ENCODE results near the gene TMEM220. TPM values are rescaled to one million over a fixed set of nuclear protein-coding genes. Genes with fewer than 3 reads are reported as not detected.
A peak's percentile ranks its signal among the peaks of the same experiment; 100 is the strongest.

TMEM220 gene
- total and polyA plus RNA-seq, 9 of the 15 experiments (the other 6 are each of a cell fraction or from before 2014, with no cell fraction given): not detected

DNA sequence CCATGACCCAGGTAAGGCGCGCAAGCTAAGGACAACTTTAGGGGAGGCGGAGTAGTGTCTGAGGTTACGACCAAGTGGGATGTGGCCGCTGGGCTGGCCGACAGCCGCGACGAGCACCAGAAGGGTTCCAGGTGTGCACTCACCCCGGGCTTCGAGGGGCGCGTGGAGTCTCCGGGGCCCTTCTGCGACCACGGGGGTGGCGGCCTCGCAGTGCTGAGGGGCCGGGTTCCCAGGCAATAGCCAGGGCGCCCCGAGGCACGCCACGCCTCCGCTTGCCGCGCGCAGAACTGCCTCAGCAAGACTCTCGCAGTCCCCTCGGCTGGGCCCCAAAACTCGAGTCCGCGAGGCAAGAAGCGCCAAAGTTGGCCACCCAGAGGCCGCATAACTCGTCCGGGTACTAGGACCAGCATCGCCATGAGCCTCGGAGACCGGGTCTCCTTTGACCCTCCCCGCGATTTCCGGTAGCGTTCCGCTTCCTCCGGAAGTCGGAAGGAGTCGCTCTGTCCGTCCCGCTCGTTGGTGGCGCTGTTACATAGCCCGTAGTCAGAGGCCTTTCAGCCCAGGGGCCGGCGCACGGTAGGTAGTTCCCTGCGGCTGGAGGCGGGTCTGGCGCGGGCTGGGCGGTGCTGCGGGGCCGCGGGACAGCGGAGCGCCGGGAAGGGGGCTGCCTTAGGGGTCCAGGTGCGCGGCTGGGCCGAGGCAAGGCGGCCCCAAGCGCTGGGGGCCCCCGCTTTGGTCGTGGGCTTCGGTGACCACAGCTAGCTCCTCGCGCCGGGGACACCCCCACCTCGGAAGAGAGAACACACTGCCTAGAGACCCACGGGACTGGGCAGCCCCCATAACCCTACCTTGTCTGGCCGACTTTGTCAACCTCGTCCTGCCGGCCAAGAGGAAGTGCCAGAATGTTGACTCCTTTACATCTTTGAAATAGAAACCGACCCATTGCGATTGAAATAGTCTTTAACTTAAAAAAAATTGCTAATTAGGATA lies 32.4 kb downstream of the TMEM220 start, which contains the start of the genes ADPRM and SCO1 (continued):
- TF ChIP-seq HNRNPH1 (optimal IDR thresholded peaks at IDR 0.05; ENCODE audit: low read depth, low read length) (no peak), RAD51 (IDR thresholded peaks at IDR 0.05; ENCODE audit: borderline replicate concordance, low read depth) (no peak), EP400 (IDR thresholded peaks at IDR 0.05) (peak; percentile 82; the same call in 1 of the 2 replicates), MAFG (tag; conservative IDR thresholded peaks at IDR 0.05) (no peak), ATF7 (IDR thresholded peaks at IDR 0.05) (peak; percentile 71), ZNF79 (CRISPR knock-in tag; IDR thresholded peaks at IDR 0.05; ENCODE audit: low read depth) (no peak), RFX1 (IDR thresholded peaks at IDR 0.05) (no peak), ZNF143 (CRISPR knock-in tag; IDR thresholded peaks at IDR 0.05) (no peak), SRSF7 (optimal IDR thresholded peaks at IDR 0.05; ENCODE audit: low read depth, low read length) (no peak), KAT8 (IDR thresholded peaks at IDR 0.05; ENCODE audit: low read depth) (no peak), KLF6 (CRISPR knock-in tag; IDR thresholded peaks at IDR 0.05; ENCODE audit: borderline replicate concordance) (no peak), UBTF (IDR thresholded peaks at IDR 0.05; ENCODE audit: borderline replicate concordance in 1 of 2, low read depth in 2 of 2, low read length in 2 of 2) (peak; percentile 78 to 88; a peak in 2 of 4 replicates), ZNF644 (tag; IDR thresholded peaks at IDR 0.05; ENCODE audit: low read depth) (no peak), TAL1 (IDR thresholded peaks at IDR 0.05) (no peak), ZKSCAN8 (CRISPR knock-in tag; IDR thresholded peaks at IDR 0.05) (no peak)
- TF ChIP-seq, protein P1, sequence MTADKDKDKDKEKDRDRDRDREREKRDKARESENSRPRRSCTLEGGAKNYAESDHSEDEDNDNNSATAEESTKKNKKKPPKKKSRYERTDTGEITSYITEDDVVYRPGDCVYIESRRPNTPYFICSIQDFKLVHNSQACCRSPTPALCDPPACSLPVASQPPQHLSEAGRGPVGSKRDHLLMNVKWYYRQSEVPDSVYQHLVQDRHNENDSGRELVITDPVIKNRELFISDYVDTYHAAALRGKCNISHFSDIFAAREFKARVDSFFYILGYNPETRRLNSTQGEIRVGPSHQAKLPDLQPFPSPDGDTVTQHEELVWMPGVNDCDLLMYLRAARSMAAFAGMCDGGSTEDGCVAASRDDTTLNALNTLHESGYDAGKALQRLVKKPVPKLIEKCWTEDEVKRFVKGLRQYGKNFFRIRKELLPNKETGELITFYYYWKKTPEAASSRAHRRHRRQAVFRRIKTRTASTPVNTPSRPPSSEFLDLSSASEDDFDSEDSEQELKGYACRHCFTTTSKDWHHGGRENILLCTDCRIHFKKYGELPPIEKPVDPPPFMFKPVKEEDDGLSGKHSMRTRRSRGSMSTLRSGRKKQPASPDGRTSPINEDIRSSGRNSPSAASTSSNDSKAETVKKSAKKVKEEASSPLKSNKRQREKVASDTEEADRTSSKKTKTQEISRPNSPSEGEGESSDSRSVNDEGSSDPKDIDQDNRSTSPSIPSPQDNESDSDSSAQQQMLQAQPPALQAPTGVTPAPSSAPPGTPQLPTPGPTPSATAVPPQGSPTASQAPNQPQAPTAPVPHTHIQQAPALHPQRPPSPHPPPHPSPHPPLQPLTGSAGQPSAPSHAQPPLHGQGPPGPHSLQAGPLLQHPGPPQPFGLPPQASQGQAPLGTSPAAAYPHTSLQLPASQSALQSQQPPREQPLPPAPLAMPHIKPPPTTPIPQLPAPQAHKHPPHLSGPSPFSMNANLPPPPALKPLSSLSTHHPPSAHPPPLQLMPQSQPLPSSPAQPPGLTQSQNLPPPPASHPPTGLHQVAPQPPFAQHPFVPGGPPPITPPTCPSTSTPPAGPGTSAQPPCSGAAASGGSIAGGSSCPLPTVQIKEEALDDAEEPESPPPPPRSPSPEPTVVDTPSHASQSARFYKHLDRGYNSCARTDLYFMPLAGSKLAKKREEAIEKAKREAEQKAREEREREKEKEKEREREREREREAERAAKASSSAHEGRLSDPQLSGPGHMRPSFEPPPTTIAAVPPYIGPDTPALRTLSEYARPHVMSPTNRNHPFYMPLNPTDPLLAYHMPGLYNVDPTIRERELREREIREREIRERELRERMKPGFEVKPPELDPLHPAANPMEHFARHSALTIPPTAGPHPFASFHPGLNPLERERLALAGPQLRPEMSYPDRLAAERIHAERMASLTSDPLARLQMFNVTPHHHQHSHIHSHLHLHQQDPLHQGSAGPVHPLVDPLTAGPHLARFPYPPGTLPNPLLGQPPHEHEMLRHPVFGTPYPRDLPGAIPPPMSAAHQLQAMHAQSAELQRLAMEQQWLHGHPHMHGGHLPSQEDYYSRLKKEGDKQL (CRISPR knock-in tag; IDR thresholded peaks at IDR 0.05; ENCODE audit: borderline replicate concordance): no peak
- TF ChIP-seq, protein P2, sequence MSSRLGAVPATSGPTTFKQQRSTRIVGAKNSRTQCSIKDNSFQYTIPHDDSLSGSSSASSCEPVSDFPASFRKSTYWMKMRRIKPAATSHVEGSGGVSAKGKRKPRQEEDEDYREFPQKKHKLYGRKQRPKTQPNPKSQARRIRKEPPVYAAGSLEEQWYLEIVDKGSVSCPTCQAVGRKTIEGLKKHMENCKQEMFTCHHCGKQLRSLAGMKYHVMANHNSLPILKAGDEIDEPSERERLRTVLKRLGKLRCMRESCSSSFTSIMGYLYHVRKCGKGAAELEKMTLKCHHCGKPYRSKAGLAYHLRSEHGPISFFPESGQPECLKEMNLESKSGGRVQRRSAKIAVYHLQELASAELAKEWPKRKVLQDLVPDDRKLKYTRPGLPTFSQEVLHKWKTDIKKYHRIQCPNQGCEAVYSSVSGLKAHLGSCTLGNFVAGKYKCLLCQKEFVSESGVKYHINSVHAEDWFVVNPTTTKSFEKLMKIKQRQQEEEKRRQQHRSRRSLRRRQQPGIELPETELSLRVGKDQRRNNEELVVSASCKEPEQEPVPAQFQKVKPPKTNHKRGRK (tag; IDR thresholded peaks at IDR 0.05): no peak
- TF ChIP-seq, protein P3, sequence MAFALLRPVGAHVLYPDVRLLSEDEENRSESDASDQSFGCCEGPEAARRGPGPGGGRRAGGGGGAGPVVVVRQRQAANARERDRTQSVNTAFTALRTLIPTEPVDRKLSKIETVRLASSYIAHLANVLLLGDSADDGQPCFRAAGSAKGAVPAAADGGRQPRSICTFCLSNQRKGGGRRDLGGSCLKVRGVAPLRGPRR (CRISPR knock-in tag; IDR thresholded peaks at IDR 0.05): no peak

Measured in K562 (cell line).